HEK293 (cell line): ENCODE data around the gene CCDC92.

Experiments
- CTCF ChIA-PET: fragments of 350-600 bp; formaldehyde crosslinking; extraction: SDS; loops from one replicate; lab custom pipeline; 2021; ENCODE audit warnings: antibody characterized with exemption; lab: Yijun Ruan, JAX
- POLR2A ChIA-PET: fragments of 300-600 bp; formaldehyde crosslinking; extraction: SDS; loops from one replicate; lab custom pipeline; 2020; ENCODE audit warnings: antibody characterized with exemption, inconsistent platforms; lab: Yijun Ruan, JAX
- H3K27ac ChIP-seq: fragments of 200-500 bp; sonication (Bioruptor generic); 2 replicates; pipeline ENCODE4 v1.5.1; 2014; ENCODE audit warnings: low read depth, low read length, control low read depth, inconsistent platforms; ENCODE audit errors: extremely low read depth
- H3K36me3 ChIP-seq, 2 experiments: fragments of 200-500 bp in 1 of 2; sonication (Bioruptor generic) in 1 of 2; 1 replicate in 1 of 2; 2 replicates in 1 of 2; pipeline ENCODE4 v1.5.1; 2014 to 2017; ENCODE audit warnings: inconsistent platforms in 2 of 2, low read length in 2 of 2; ENCODE audit not compliant: control insufficient read depth in 2 of 2, insufficient read depth in 1 of 2
- H3K4me1 ChIP-seq: fragments of 200-500 bp; sonication (Bioruptor generic); 2 replicates; pipeline ENCODE4 v1.5.1; 2014; ENCODE audit warnings: mild to moderate bottlenecking, low read length, inconsistent platforms; ENCODE audit not compliant: control insufficient read depth, insufficient read depth
- H3K4me3 ChIP-seq: 2 replicates; pipeline ENCODE4 v1.5.1; 2011; ENCODE audit warnings: low read depth, mild to moderate bottlenecking, control low read depth, low read length, moderate library complexity
- H3K9me3 ChIP-seq: fragments of 200-500 bp; sonication (Bioruptor generic); 2 replicates; pipeline ENCODE4 v1.5.1; 2014; ENCODE audit warnings: low read depth, low read length, inconsistent platforms; ENCODE audit not compliant: control insufficient read depth, insufficient read depth
- CTCF ChIP-seq: fragments of 450-650 bp; formaldehyde crosslinking; IDR thresholded peaks from 2 replicates; pipeline ENCODE4 v1.5.1; 2016; ENCODE audit warnings: missing biosample characterization, missing genetic modification characterization
- HIC1 ChIP-seq: fragments of 450-650 bp; formaldehyde crosslinking; IDR thresholded peaks from 2 replicates; pipeline ENCODE4 v1.5.1; 2016; ENCODE audit warnings: missing biosample characterization, missing genetic modification characterization
- KLF16 ChIP-seq: fragments of 450-650 bp; formaldehyde crosslinking; IDR thresholded peaks from 2 replicates; pipeline ENCODE4 v1.5.1; 2017; ENCODE audit warnings: missing biosample characterization, missing genetic modification characterization
- KLF7 ChIP-seq: fragments of 450-650 bp; formaldehyde crosslinking; IDR thresholded peaks from 2 replicates; pipeline ENCODE4 v1.5.1; 2016; ENCODE audit warnings: missing biosample characterization, missing genetic modification characterization, borderline replicate concordance
- KLF8 ChIP-seq: fragments of 450-650 bp; formaldehyde crosslinking; IDR thresholded peaks from 2 replicates; pipeline ENCODE4 v1.5.1; 2016; ENCODE audit warnings: missing biosample characterization, missing genetic modification characterization
- ZFP69B ChIP-seq: fragments of 450-650 bp; formaldehyde crosslinking; IDR thresholded peaks from 2 replicates; pipeline ENCODE4 v1.5.1; 2016; ENCODE audit warnings: missing biosample characterization, missing genetic modification characterization
- ZNF114 ChIP-seq: fragments of 450-650 bp; formaldehyde crosslinking; IDR thresholded peaks from 2 replicates; pipeline ENCODE4 v1.5.0; 2017; ENCODE audit warnings: missing biosample characterization, missing genetic modification characterization
- ZNF121 ChIP-seq: fragments of 450-650 bp; formaldehyde crosslinking; IDR thresholded peaks from 2 replicates; pipeline ENCODE4 v1.5.1; 2016; ENCODE audit warnings: missing biosample characterization, missing genetic modification characterization
- ZNF133 ChIP-seq: fragments of 450-650 bp; formaldehyde crosslinking; IDR thresholded peaks from 2 replicates; pipeline ENCODE4 v1.5.1; 2016; ENCODE audit warnings: missing biosample characterization, missing genetic modification characterization
- ZNF157 ChIP-seq: fragments of 450-650 bp; formaldehyde crosslinking; IDR thresholded peaks from 2 replicates; pipeline ENCODE4 v1.5.1; 2016; ENCODE audit warnings: missing biosample characterization, missing genetic modification characterization
- ZNF18 ChIP-seq: fragments of 450-650 bp; formaldehyde crosslinking; IDR thresholded peaks from 2 replicates; pipeline ENCODE4 v1.5.1; 2016; ENCODE audit warnings: missing biosample characterization, missing genetic modification characterization
- ZNF223 ChIP-seq: fragments of 450-650 bp; formaldehyde crosslinking; IDR thresholded peaks from 2 replicates; pipeline ENCODE4 v1.5.1; 2016; ENCODE audit warnings: missing biosample characterization, missing genetic modification characterization
- ZNF274 ChIP-seq, 2 experiments: fragments of 200-500 bp in 1 of 2; fragments of 450-650 bp in 1 of 2; sonication (Bioruptor generic) in 1 of 2; formaldehyde crosslinking in 1 of 2; IDR thresholded peaks; 2 replicates each; pipeline versions ENCODE4 v1.5.1 to v1.6.1; 2014 to 2016; ENCODE audit warnings: borderline replicate concordance in 1 of 2, inconsistent platforms in 1 of 2, low read length in 1 of 2, missing biosample characterization in 1 of 2, missing genetic modification characterization in 1 of 2
- ZNF280C ChIP-seq: fragments of 450-650 bp; formaldehyde crosslinking; IDR thresholded peaks from 2 replicates; pipeline ENCODE4 v1.5.1; 2016; ENCODE audit warnings: missing biosample characterization, missing genetic modification characterization
- ZNF335 ChIP-seq: fragments of 450-650 bp; formaldehyde crosslinking; conservative IDR thresholded peaks from 2 replicates; pipeline ENCODE4 v1.5.1; 2016; ENCODE audit warnings: missing biosample characterization, missing genetic modification characterization
- ZNF426 ChIP-seq: fragments of 450-650 bp; formaldehyde crosslinking; IDR thresholded peaks from 2 replicates; pipeline ENCODE4 v1.5.1; 2017; ENCODE audit warnings: missing biosample characterization, missing genetic modification characterization, mild to moderate bottlenecking, inconsistent platforms, moderate library complexity
- ZNF510 ChIP-seq: fragments of 450-650 bp; formaldehyde crosslinking; IDR thresholded peaks from 2 replicates; pipeline ENCODE4 v1.5.1; 2018; ENCODE audit warnings: mild to moderate bottlenecking, missing genetic modification characterization, missing biosample characterization; ENCODE audit not compliant: insufficient replicate concordance
- ZNF513 ChIP-seq: fragments of 450-650 bp; IDR thresholded peaks from 2 replicates; pipeline ENCODE4 v1.5.1; 2018; ENCODE audit warnings: missing biosample characterization, missing genetic modification characterization
- ZNF560 ChIP-seq: fragments of 450-650 bp; formaldehyde crosslinking; IDR thresholded peaks from 2 replicates; pipeline ENCODE4 v1.5.1; 2017; ENCODE audit warnings: missing biosample characterization, missing genetic modification characterization, borderline replicate concordance
- ZNF585B ChIP-seq: fragments of 450-650 bp; formaldehyde crosslinking; IDR thresholded peaks from 2 replicates; pipeline ENCODE4 v1.5.1; 2016; ENCODE audit warnings: missing biosample characterization, missing genetic modification characterization
- ZNF596 ChIP-seq: fragments of 450-650 bp; IDR thresholded peaks from 2 replicates; pipeline ENCODE4 v1.5.0; 2018; ENCODE audit warnings: missing biosample characterization, mild to moderate bottlenecking, missing genetic modification characterization, moderate library complexity
- ZNF610 ChIP-seq: fragments of 450-650 bp; formaldehyde crosslinking; IDR thresholded peaks from 2 replicates; pipeline ENCODE4 v1.5.1; 2016; ENCODE audit warnings: missing biosample characterization, missing genetic modification characterization, borderline replicate concordance
- ZNF623 ChIP-seq: fragments of 450-650 bp; formaldehyde crosslinking; IDR thresholded peaks from 2 replicates; pipeline ENCODE4 v1.5.1; 2016; ENCODE audit warnings: missing biosample characterization, missing genetic modification characterization
- ZNF654 ChIP-seq: fragments of 450-650 bp; formaldehyde crosslinking; IDR thresholded peaks from 2 replicates; pipeline ENCODE4 v1.5.1; 2016; ENCODE audit warnings: low read depth, missing biosample characterization, missing genetic modification characterization
- ZNF664 ChIP-seq: fragments of 450-650 bp; formaldehyde crosslinking; IDR thresholded peaks from 2 replicates; pipeline ENCODE4 v1.5.1; 2016; ENCODE audit warnings: missing biosample characterization, missing genetic modification characterization

CCDC92 gene

GRCh38 chr12:124002021-124002644 lies 29.5 kb upstream of the CCDC92 start (continued):
- TF ChIP-seq ZNF513 (tag by site-specific recombination) (no peak), KLF8 (tag by site-specific recombination) (no peak), HIC1 (tag by site-specific recombination) (no peak), ZNF623 (tag by site-specific recombination) (no peak), ZNF157 (tag by site-specific recombination) (no peak), ZFP69B (tag by site-specific recombination) (no peak), ZNF426 (tag by site-specific recombination) (no peak), ZNF585B (tag by site-specific recombination) (no peak), KLF16 (tag by site-specific recombination) (no peak), ZNF114 (no peak), ZNF335 (tag by site-specific recombination) (no peak), CTCF (tag by site-specific recombination) (no peak)

GRCh38 chr12:124001343-124001742 lies 28.7 kb upstream of the CCDC92 start:
- TF ChIP-seq ZNF274 (IDR thresholded peaks at IDR 0.05; ENCODE audit: low read length), result no peak
- no peak for TF ChIP-seq ZNF274 (tag by site-specific recombination; IDR thresholded peaks at IDR 0.05; ENCODE audit: borderline replicate concordance)
- TF ChIP-seq ZNF610 (tag by site-specific recombination), result no peak
- no peak for TF ChIP-seq ZNF654 (tag by site-specific recombination)
- no peak for TF ChIP-seq ZNF510 (tag by site-specific recombination)
- no peak for TF ChIP-seq ZNF121
- TF ChIP-seq ZNF133, result no peak
- TF ChIP-seq ZNF223 (tag by site-specific recombination), result no peak
- TF ChIP-seq ZNF560 (tag by site-specific recombination), result no peak
- TF ChIP-seq ZNF596 (tag by site-specific recombination), result no peak
- no peak for TF ChIP-seq ZNF18 (tag by site-specific recombination)
- TF ChIP-seq ZNF664, result no peak
- no peak for TF ChIP-seq ZNF280C (tag by site-specific recombination)
- no peak for TF ChIP-seq KLF7 (tag by site-specific recombination)
- H3K36me3 ChIP-seq, result peaks cover 12 to 68% of the 10 kb centered on the region in 2 experiments; a peak in 2 of 3 replicates
- no peak overlapping the region for H3K27ac ChIP-seq
- ChIA-PET POLR2A (no interaction called here), CTCF (interaction anchor here (0.5 to 1.1 kb wide), 6 partner anchors 18 to 724 kb away, joined by 3 to 4 read pairs (median 3); no protein-coding TSS in a partner anchor)
- no peak overlapping the region for H3K4me3 ChIP-seq
- no peaks in the 10 kb centered on the region for H3K9me3 ChIP-seq
- H3K4me1 ChIP-seq, result no peaks in the 10 kb centered on the region; the same call in 1 of the 2 replicates
